Measurements from ENCODE around the gene TSPAN5. TPM values are rescaled to one million over a fixed set of nuclear protein-coding genes. Genes with fewer than 3 reads are reported as not detected.

TSPAN5 gene
- total and polyA plus RNA-seq, 3 donors from 2014 or later = 27.8 to 57.2 (median 30.8) TPM

DNA sequence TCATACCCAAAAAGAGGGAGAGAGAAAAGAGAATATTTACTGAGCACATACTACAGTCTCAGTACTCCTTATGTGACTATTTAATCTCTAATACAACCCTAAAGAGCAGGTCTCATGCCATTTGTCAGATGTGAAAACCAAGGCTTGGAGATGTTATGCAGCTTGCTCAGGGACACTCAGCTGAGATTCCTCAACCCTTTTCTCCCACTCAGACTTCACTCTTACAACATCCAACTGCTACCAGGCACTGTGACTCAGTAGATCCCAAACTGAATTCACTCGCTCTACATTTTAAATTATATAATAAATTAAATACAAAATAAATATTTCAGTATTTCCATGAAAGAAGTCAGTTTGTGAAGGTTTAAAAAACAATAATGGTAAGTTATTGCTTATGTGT, 53.7 kb downstream of the TSPAN5 start:
- DNase-seq = no peak
- no peaks in the 10 kb centered on the region for H3K9me3 ChIP-seq
- intact Hi-C loops (cut with DNase I; ENCODE audit: low total_unique reads) = no loop called here
- no peak overlapping the region for H3K27ac ChIP-seq
- no peaks in the 10 kb centered on the region for H3K36me3 ChIP-seq (ENCODE audit: low read depth, missing control alignments)
- H3K4me1 ChIP-seq = no peaks in the 10 kb centered on the region
- H3K4me3 ChIP-seq = no peak overlapping the region
- TF ChIP-seq POLR2A (IDR thresholded peaks at IDR 0.05) = no peak
- TF ChIP-seq, protein P1, sequence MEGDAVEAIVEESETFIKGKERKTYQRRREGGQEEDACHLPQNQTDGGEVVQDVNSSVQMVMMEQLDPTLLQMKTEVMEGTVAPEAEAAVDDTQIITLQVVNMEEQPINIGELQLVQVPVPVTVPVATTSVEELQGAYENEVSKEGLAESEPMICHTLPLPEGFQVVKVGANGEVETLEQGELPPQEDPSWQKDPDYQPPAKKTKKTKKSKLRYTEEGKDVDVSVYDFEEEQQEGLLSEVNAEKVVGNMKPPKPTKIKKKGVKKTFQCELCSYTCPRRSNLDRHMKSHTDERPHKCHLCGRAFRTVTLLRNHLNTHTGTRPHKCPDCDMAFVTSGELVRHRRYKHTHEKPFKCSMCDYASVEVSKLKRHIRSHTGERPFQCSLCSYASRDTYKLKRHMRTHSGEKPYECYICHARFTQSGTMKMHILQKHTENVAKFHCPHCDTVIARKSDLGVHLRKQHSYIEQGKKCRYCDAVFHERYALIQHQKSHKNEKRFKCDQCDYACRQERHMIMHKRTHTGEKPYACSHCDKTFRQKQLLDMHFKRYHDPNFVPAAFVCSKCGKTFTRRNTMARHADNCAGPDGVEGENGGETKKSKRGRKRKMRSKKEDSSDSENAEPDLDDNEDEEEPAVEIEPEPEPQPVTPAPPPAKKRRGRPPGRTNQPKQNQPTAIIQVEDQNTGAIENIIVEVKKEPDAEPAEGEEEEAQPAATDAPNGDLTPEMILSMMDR (IDR thresholded peaks at IDR 0.05) = no peak
- 96 to 98% methylated on average over 1 of the region's 1 CpG for WGBS, 2 donors
- no peaks in the 10 kb centered on the region for H3K27me3 ChIP-seq

DNA sequence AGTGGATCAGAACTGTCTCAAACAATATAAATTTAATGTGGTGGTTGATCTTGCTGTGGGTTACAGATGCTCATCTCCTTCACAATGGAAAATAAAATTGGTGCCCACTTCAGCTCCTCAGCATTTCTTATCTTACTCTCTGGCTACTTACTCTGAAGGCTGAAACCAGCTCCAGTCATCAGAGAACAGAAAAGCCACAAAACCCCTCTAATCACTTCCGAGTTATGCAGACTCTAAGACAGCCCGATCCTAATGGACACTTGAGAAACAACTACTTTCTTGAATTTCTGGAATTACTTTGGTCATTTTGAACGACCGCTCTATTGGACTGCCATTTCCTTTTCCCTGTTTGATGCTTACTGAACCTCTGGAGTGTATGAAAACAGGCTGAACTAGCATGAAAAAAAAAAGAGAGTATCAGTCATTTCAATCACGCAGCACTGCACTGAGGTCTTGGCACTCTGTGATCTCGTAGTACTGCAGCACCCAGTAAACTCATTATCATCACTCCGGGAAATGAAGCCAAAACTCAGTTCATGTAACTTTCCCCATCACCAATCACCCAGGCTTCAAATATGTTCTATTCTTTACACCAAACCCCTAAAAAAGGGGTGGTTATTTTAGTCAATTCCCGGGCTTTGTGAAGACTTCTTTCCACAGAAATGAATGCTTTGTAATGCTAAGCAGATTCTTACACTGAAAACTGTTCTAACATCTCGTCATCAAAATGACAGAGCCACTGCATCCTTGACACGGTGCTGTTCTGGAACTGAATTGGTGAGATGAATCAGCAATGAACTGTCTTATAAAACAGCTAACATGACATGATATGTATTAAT, 54.5 kb downstream of the TSPAN5 start:
- DNase-seq = no peak
- no peak overlapping the region for H3K27ac ChIP-seq
- H3K36me3 ChIP-seq (ENCODE audit: low read depth, missing control alignments) = no peaks in the 10 kb centered on the region
- intact Hi-C loops (cut with DNase I; ENCODE audit: low total_unique reads) = no loop called here
- H3K4me1 ChIP-seq = no peaks in the 10 kb centered on the region
- H3K9me3 ChIP-seq = no peaks in the 10 kb centered on the region
- WGBS, 2 donors = 71 to 72% methylated on average over 10 of the region's 10 CpGs
- TF ChIP-seq, protein P1 (IDR thresholded peaks at IDR 0.05) = no peak
- TF ChIP-seq POLR2A (IDR thresholded peaks at IDR 0.05) = no peak
- no peaks in the 10 kb centered on the region for H3K27me3 ChIP-seq
- no peak overlapping the region for H3K4me3 ChIP-seq

DNA sequence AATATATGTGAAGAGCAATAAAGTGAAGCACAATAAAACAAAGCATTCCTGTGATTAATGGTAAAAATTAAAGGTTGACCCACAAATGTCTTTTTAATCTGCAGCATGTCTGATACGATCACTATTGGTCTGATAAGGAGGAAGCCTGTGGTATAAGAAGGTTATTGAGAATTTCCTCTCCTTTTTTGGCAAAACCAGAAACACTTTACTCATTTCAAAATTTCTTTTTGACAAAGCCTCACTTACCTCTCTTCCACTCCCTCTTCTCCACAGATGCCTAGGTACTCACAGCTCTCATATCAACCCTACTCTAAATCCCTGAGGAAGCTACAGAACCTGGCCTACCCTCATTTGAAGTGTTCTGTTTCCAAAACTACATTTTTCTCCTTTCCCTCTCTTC, 56.1 kb downstream of the TSPAN5 start:
- no peak overlapping the region for H3K27ac ChIP-seq
- H3K27me3 ChIP-seq = no peaks in the 10 kb centered on the region
- no peak for TF ChIP-seq POLR2A (IDR thresholded peaks at IDR 0.05)
- TF ChIP-seq, protein P1 (IDR thresholded peaks at IDR 0.05) = no peak
- intact Hi-C loops (cut with DNase I; ENCODE audit: low total_unique reads) = no loop called here
- no peaks in the 10 kb centered on the region for H3K4me1 ChIP-seq
- H3K9me3 ChIP-seq = no peaks in the 10 kb centered on the region
- no peak overlapping the region for H3K4me3 ChIP-seq
- DNase-seq = no peak
- H3K36me3 ChIP-seq (ENCODE audit: low read depth, missing control alignments) = no peaks in the 10 kb centered on the region
- WGBS, 2 donors = 86 to 90% methylated on average over 1 of the region's 1 CpG

DNA sequence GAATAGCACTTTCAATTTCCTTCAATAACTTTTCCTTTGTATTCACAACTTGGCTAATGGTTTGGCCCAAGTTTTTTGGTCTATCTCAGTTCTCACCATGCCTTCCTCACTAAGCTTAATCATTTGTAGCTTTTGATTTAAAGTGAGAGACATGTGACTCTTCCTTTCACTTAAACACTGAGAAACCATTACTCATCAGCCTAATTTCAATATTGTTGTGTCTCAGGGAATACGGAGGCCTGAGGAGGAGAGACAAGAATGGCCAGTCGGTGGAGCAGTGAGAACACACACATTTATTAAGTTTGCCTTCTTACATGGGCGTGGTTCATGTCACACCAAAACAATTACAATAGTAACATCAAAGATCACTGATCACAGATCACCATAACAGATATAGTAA, 56.7 kb downstream of the TSPAN5 start:
- Histone ChIP-seq H3K9me3 (no peaks in the 10 kb centered on the region), H3K36me3 (ENCODE audit: low read depth, missing control alignments) (no peaks in the 10 kb centered on the region), H3K4me3 (no peak overlapping the region), H3K4me1 (no peaks in the 10 kb centered on the region), H3K27ac (no peak overlapping the region), H3K27me3 (no peaks in the 10 kb centered on the region)
- TF ChIP-seq, protein P1 (IDR thresholded peaks at IDR 0.05) = no peak
- no peak for TF ChIP-seq POLR2A (IDR thresholded peaks at IDR 0.05)
- intact Hi-C loops (cut with DNase I; ENCODE audit: low total_unique reads) = no loop called here
- DNase-seq = no peak
- WGBS, 2 donors = 89 to 96% methylated on average over 3 of the region's 3 CpGs

All from testis (tissue), 3 donors.